Measurements from ENCODE around the gene NPFFR2.
"Not testable (repeated sequence)": the region's sequence is repeated elsewhere in the genome, so short reads cannot be mapped to it uniquely, and the experiment has no call there.

NPFFR2 gene

GRCh38 chr4:72031868-72032608, at the start of gene NPFFR2:
TSS of gene NPFFR2 (plus strand) at chr4:72032000. CDS start at chr4:72128592, 96,592 bp downstream.
- DNase-seq (ENCODE audit: low read depth in 2 of 2) = no peak

GRCh38 chr4:71992571-71993312, 39.1 kb upstream of the NPFFR2 start:
- no peak for DNase-seq (ENCODE audit: low read depth in 2 of 2)

- DNase-seq (ENCODE audit: low read depth in 2 of 2) = no peak
These were observed 37.2 kb upstream of the NPFFR2 start for GRCh38 chr4:71994559-71994958.

- DNase-seq (ENCODE audit: low read depth in 2 of 2) = no peak
These were observed 36.5 kb upstream of the NPFFR2 start for GRCh38 chr4:71995297-71995696.

GRCh38 chr4:72006586-72006985, 25.2 kb upstream of the NPFFR2 start:
- no peak for DNase-seq (ENCODE audit: low read depth in 2 of 2)

- no peak for DNase-seq (ENCODE audit: low read depth in 2 of 2)
These were observed 19.9 kb upstream of the NPFFR2 start for GRCh38 chr4:72011906-72012305.

- no peak for DNase-seq (ENCODE audit: low read depth in 2 of 2)
These were observed 15.8 kb upstream of the NPFFR2 start for GRCh38 chr4:72016011-72016410.

- DNase-seq (ENCODE audit: low read depth in 2 of 2) = no peak
These were observed 12.1 kb upstream of the NPFFR2 start for GRCh38 chr4:72019688-72020087.

GRCh38 chr4:72022553-72022952, 9.2 kb upstream of the NPFFR2 start:
- DNase-seq (ENCODE audit: low read depth in 2 of 2) = no peak

GRCh38 chr4:72055566-72055965, 23.8 kb downstream of the NPFFR2 start:
- DNase-seq (ENCODE audit: low read depth in 2 of 2) = no peak

- no peak for DNase-seq (ENCODE audit: low read depth in 2 of 2)
These were observed 31.9 kb downstream of the NPFFR2 start for GRCh38 chr4:72063726-72064125.

GRCh38 chr4:72067051-72067450, 35.3 kb downstream of the NPFFR2 start:
- DNase-seq (ENCODE audit: low read depth in 2 of 2) = no peak

- DNase-seq (ENCODE audit: low read depth in 2 of 2) = no peak
These were observed 42.0 kb downstream of the NPFFR2 start for GRCh38 chr4:72073816-72074215.

- DNase-seq (ENCODE audit: low read depth in 2 of 2) = no peak
These were observed 44.8 kb downstream of the NPFFR2 start for GRCh38 chr4:72076562-72076961.

GRCh38 chr4:72077346-72077745, 45.5 kb downstream of the NPFFR2 start:
- no peak for DNase-seq (ENCODE audit: low read depth in 2 of 2)

- no peak for DNase-seq (ENCODE audit: low read depth in 2 of 2)
These were observed 52.8 kb downstream of the NPFFR2 start for GRCh38 chr4:72084587-72085011.

- not testable (repeated sequence) for DNase-seq (ENCODE audit: low read depth in 2 of 2)
These were observed 58.8 kb downstream of the NPFFR2 start for GRCh38 chr4:72090606-72091005.

- no peak for DNase-seq (ENCODE audit: low read depth in 2 of 2)
These were observed 62.4 kb downstream of the NPFFR2 start for GRCh38 chr4:72094059-72094797.

- DNase-seq (ENCODE audit: low read depth in 2 of 2) = no peak
These were observed 75.7 kb downstream of the NPFFR2 start for GRCh38 chr4:72107456-72107855.

GRCh38 chr4:72109364-72109763, 77.6 kb downstream of the NPFFR2 start:
- DNase-seq (ENCODE audit: low read depth in 2 of 2) = no peak

GRCh38 chr4:72109959-72110497, 78.2 kb downstream of the NPFFR2 start:
- DNase-seq (ENCODE audit: low read depth in 2 of 2) = no peak

- no peak for DNase-seq (ENCODE audit: low read depth in 2 of 2)
These were observed 79.1 kb downstream of the NPFFR2 start for GRCh38 chr4:72110886-72111285.

All from activated CD4-positive, alpha-beta T cell treated with anti-CD3 and anti-CD28 coated beads for 24 hours (primary cell).